ENCODE data around the gene SFXN3. TPM values are rescaled to one million over a fixed set of nuclear protein-coding genes. Genes with fewer than 3 reads are reported as not detected.

SFXN3 gene
- total RNA-seq, 1 donor from 2014 or later = 14.1 TPM

DNA sequence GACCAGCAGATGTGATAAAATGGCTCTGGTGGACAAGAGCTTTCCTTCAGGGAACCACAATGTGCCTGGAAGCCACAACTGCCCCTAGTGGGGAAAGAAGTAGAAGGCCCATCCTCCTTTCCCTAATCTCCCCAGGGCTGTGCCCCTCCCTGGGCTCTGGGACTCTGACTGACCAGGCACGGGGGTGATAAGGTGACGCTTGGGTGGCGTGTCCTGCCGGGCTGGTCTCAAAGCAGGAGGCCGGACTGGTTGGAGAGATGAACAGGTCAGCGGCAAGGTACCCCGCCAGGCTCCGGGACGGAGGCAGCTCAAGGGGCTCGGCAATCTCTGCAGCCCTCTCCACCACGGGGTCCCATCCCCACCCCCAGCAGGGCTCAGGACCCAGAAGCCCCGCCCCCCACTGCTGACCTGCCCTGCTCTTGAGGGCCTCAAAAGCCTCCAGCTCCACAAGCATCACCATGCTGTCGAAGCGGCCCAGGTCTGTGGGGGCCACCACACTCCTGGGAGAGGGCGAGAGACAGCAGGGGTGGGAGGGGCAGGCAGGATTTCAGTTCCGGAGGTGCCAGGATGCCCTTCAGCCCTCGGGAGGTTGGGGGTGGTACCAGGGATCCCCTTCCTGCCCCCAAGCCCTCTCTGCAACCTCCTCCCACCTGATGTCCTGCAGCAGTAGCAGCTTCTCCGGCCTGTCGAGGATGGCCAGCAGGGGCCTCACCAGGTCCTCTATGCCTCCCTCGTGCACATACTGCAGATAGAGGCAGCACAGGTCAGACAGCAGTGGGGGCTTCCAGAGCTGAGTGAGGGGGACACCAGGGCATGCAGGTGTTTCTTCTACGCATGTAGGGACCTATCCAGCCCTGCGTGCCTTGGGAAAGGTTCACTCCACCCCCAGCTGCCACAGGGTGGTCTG lies 19.3 kb upstream of the SFXN3 start:
- intact Hi-C loops (cut with DNase I) = loop anchor here (1.0 to 10.0 kb wide), 2 partner anchors 12 to 447 kb away; partner anchors contain the start of gene LZTS2
- no peak for DNase-seq (ENCODE audit: missing footprints)
- ATAC-seq = no peak

- intact Hi-C loops (cut with DNase I) = loop anchor here (1.0 to 10.0 kb wide), 2 partner anchors 13 to 448 kb away; partner anchors contain the start of gene LZTS2
These were observed 18.3 kb upstream of the SFXN3 start for GRCh38 chr10:101012525-101013364.

GRCh38 chr10:101013365-101013825 lies 17.6 kb upstream of the SFXN3 start:
- DNase-seq (ENCODE audit: missing footprints) (no peak), ATAC-seq (no peak)
- intact Hi-C loops (cut with DNase I) = loop anchor here (10.0 kb wide), 1 partner anchor 449 kb away; no protein-coding TSS in a partner anchor

More at GRCh38 chr10:101012525-101013364, 18.3 kb upstream of the SFXN3 start:
- DNase-seq (ENCODE audit: missing footprints) (peak; percentile 91), ATAC-seq (peak; percentile 92)

GRCh38 chr10:101014230-101014884 lies 16.7 kb upstream of the SFXN3 start:
- ATAC-seq = peak; percentile 68
- peak; percentile 92 for DNase-seq (ENCODE audit: missing footprints)
- intact Hi-C loops (cut with DNase I) = loop anchor here (1.0 to 10.0 kb wide), 3 partner anchors 20 to 450 kb away; partner anchors contain the start of gene SEMA4G

DNA sequence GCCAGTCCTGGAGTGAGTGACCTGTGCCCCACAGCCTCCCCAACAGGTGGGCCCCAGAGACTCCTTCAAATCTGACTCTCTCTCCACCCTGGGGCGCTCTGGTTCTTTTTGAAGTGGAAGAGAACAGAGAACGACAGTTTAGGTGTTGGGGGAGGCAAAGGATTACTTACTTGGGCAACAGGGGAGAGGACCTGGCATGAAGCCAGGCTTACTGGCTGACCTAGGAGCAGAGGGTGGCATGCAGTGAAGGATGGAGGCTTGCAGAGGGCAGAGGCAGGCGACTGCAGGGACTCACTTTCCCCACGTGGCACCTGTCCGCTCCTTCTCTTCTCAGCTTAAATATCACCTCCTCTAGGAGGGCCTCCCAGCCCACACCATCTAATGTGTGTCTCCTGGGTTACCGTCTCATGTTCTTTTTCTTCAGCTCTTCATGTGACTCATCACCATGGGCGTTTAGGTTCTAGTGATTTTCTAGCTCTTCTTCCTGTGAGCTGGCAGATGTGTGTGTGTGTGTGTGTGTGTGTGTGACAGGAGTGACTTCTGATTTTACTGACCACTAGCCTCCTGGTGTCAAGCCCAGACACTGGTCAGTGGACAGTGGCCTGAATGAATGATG lies 16.0 kb upstream of the SFXN3 start:
- DNase-seq (ENCODE audit: missing footprints) = no peak
- intact Hi-C loops (cut with DNase I) = loop anchor here (1.0 to 10.0 kb wide), 3 partner anchors 21 to 450 kb away; partner anchors contain the start of gene SEMA4G
- no peak for ATAC-seq

DNA sequence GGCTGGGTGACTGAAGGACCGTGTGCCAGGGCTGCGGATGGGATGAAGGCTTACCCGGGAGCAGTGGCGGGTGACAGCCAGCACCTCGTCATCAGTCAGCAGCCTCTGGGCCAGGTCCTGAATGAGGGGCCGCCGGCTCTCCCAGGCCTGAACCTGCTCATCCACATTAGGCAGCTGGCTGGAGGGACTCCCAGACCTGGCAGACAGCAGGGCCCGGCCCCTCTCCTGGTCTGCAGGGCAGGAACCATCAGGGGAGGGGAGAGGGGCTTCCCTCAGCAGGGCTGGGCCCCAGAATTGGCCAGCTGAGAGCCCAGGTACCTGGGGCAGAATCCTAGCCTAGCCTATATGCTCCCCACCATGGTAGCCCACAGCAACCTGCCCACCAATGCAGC lies 15.5 kb upstream of the SFXN3 start:
- ATAC-seq (no peak), DNase-seq (ENCODE audit: missing footprints) (peak; percentile 47)
- intact Hi-C loops (cut with DNase I) = loop anchor here (2.0 to 10.0 kb wide), 2 partner anchors 47 to 451 kb away; partner anchors contain the start of gene SEMA4G

GRCh38 chr10:101016814-101017213 lies 14.2 kb upstream of the SFXN3 start:
- no peak for DNase-seq (ENCODE audit: missing footprints)
- ATAC-seq = no peak
- intact Hi-C loops (cut with DNase I) = loop anchor here (10.0 kb wide), 1 partner anchor 452 kb away; no protein-coding TSS in a partner anchor

DNA sequence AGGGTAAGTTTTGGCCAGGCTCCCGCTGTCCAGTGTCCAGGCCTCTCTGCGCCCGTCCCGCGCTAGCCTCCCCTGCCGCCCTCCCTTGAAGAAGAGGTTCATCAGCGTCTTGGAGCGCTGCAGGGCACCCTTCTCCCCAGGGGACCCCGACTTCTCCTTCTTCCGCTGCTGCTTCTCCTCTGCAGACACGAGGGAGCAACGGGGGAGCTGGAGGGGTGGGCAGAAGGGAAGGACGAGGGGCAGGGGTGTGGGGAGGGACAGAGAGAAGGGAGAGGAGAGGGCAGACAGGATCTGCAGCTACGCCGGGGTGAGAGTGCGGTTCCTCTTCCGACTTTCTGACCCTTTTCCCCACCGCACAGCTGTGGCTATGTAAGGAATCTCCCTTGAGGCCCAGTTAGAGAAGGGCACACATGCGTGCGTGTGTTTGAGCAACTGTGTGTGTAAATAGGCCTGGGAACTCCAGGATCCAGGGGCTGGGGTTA lies 12.9 kb upstream of the SFXN3 start:
- peak; percentile 48 for DNase-seq (ENCODE audit: missing footprints)
- peak; percentile 7 for ATAC-seq
- intact Hi-C loops (cut with DNase I) = loop anchor here (10.0 kb wide), 1 partner anchor 453 kb away; no protein-coding TSS in a partner anchor

- peak; percentile 69 for ATAC-seq
These were observed 12.2 kb upstream of the SFXN3 start for GRCh38 chr10:101018600-101019439.

GRCh38 chr10:101019440-101019703 lies 11.7 kb upstream of the SFXN3 start:
- DNase-seq (ENCODE audit: missing footprints) (no peak), ATAC-seq (no peak)
- intact Hi-C loops (cut with DNase I) = loop anchor here (10.0 kb wide), 1 partner anchor 455 kb away; no protein-coding TSS in a partner anchor

More at GRCh38 chr10:101018600-101019439, 12.2 kb upstream of the SFXN3 start:
- intact Hi-C loops (cut with DNase I) = loop anchor here (10.0 kb wide), 1 partner anchor 454 kb away; no protein-coding TSS in a partner anchor
- DNase-seq (ENCODE audit: missing footprints) = peak; percentile 90

- ATAC-seq (no peak), DNase-seq (ENCODE audit: missing footprints) (no peak)
- intact Hi-C loops (cut with DNase I) = no loop called here
These were observed 10.5 kb upstream of the SFXN3 start for GRCh38 chr10:101020427-101021075.

- intact Hi-C loops (cut with DNase I) = no loop called here
- no peak for ATAC-seq
- peak; percentile 58 for DNase-seq (ENCODE audit: missing footprints)
These were observed 9.8 kb upstream of the SFXN3 start for GRCh38 chr10:101021239-101021638.

- DNase-seq (ENCODE audit: missing footprints) (no peak), ATAC-seq (no peak)
- intact Hi-C loops (cut with DNase I) = no loop called here
These were observed 9.3 kb upstream of the SFXN3 start for GRCh38 chr10:101021692-101022251.

GRCh38 chr10:101022967-101023705 lies 7.9 kb upstream of the SFXN3 start:
- DNase-seq (ENCODE audit: missing footprints) (peak; percentile 43), ATAC-seq (no peak)
- intact Hi-C loops (cut with DNase I) = no loop called here

- intact Hi-C loops (cut with DNase I) = no loop called here
- ATAC-seq (no peak), DNase-seq (ENCODE audit: missing footprints) (no peak)
These were observed 3.8 kb upstream of the SFXN3 start for GRCh38 chr10:101027106-101027720.
